ENCODE results near the gene BCL2.

GRCh38 chr18:63161761-63162195, 157.8 kb downstream of the BCL2 start:
- TF ChIP-seq CTCF (IDR thresholded peaks at IDR 0.05) (no peak), POLR2A (IDR thresholded peaks at IDR 0.05) (no peak), EP300 (IDR thresholded peaks at IDR 0.05) (no peak)

Data from ovary (tissue), 3 donors.